A673 (cell line): ENCODE results near the gene ANO4.

Experiments used
- CTCF ChIP-seq: fragments of 300-800, 200-600 bp; sonication (generic); conservative IDR thresholded peaks from 2 replicates; pipeline ENCODE4 v1.5.1; 2017; ENCODE audit warnings: low read depth, mild to moderate bottlenecking, antibody characterized with exemption, low read length, moderate library complexity, mixed read lengths
- EZH2 ChIP-seq: fragments of 200-600 bp; sonication (generic); IDR thresholded peaks from 2 replicates; pipeline ENCODE4 v1.6.1; 2017; ENCODE audit warnings: borderline replicate concordance, low read depth, mild to moderate bottlenecking, mixed read lengths, antibody characterized with exemption, low read length; ENCODE audit not compliant: poor library complexity, severe bottlenecking

DNA sequence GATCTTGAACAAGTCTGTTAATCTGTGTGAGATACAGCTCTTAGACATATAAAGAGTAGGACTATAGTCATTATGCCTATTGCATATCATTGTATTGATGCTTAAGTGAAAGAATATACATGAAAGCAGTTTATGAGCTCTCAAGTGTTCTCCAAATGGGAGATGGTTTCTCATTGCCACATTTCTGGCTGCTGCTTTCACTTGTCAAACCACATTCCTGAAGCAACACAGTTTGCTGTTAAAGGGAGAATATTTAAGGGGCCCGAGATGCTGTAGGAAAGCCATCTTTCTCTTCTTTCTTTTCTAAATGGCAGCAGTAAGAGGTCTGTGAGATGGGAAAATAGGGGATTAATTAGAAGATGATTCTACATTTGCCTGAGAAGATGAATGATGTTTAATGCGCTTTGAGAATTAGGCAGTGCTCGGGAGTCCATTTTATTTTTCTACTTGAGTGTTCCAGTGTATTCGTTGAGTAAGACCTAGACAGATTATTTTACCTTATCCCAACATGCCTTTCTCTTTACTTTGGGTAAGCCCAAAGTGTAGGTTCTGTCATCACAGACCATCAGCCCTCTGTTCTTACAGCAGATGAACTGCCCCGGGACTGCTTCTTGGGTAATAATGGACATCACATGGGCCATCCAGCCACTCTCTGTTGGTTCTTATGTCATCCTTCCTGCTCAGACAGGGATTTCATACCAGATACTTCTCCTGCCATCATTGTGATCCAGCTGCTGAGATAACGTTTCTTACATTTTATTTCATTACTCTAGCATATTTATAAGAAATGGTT lies 35.6 kb downstream of the ANO4 start:
- TF ChIP-seq CTCF, result no peak
- TF ChIP-seq EZH2, result no peak
